Liver (tissue), 9 donors: Measurements from ENCODE around the gene ACP4. TPM values are rescaled to one million over a fixed set of nuclear protein-coding genes. Genes with fewer than 3 reads are reported as not detected.

Source experiments
- DNase-seq: peaks from one replicate; pipeline ENCODE4 v3.0.0-alpha.2; 2017; ENCODE audit warnings: low spot score
- H3K27ac ChIP-seq, 2 donors: one replicate each; pipeline ENCODE4 v1.7.0; 2013; ENCODE audit warnings: inconsistent platforms in 2 of 2, low read length in 2 of 2, control low read depth in 1 of 2, low read depth in 1 of 2, mild to moderate bottlenecking in 1 of 2
- H3K27me3 ChIP-seq, 4 donors: one replicate each; pipeline versions ENCODE4 v1.6.1 to v1.7.0; 2013; ENCODE audit warnings: low read length in 3 of 4, inconsistent platforms in 1 of 4, mild to moderate bottlenecking in 1 of 4, moderate library complexity in 1 of 4; ENCODE audit not compliant: control insufficient read depth in 4 of 4, insufficient read depth in 4 of 4
- H3K36me3 ChIP-seq, 4 donors: one replicate each; pipeline versions ENCODE4 v1.6.1 to v1.7.0; 2013; ENCODE audit warnings: low read length in 3 of 4, mild to moderate bottlenecking in 3 of 4, low read depth in 1 of 4, moderate library complexity in 1 of 4; ENCODE audit not compliant: control insufficient read depth in 4 of 4, insufficient read depth in 3 of 4
- H3K4me1 ChIP-seq, 4 donors: one replicate each; pipeline versions ENCODE4 v1.6.1 to v1.7.0; 2013; ENCODE audit warnings: low read length in 3 of 4, mild to moderate bottlenecking in 3 of 4, moderate library complexity in 1 of 4; ENCODE audit not compliant: control insufficient read depth in 4 of 4, insufficient read depth in 4 of 4
- H3K4me3 ChIP-seq, 3 donors: one replicate each; pipeline versions ENCODE4 v1.6.1 to v1.7.0; 2013; ENCODE audit warnings: low read length in 3 of 3, control low read depth in 1 of 3, low read depth in 1 of 3, mild to moderate bottlenecking in 1 of 3
- H3K9ac ChIP-seq, 2 donors: one replicate each; pipeline ENCODE4 v1.7.0; 2013; ENCODE audit warnings: low read length in 2 of 2, mild to moderate bottlenecking in 2 of 2, moderate library complexity in 2 of 2, control low read depth in 1 of 2, low read depth in 1 of 2
- H3K9me3 ChIP-seq, 4 donors: one replicate each; pipeline versions ENCODE4 v1.6.1 to v1.7.0; 2013; ENCODE audit warnings: low read length in 3 of 4; ENCODE audit not compliant: control insufficient read depth in 4 of 4
- EGR1 ChIP-seq, 2 donors: IDR thresholded peaks; 2 replicates each; pipeline ENCODE4 v1.6.1; 2016 to 2018; ENCODE audit warnings: antibody characterized with exemption in 2 of 2, low read depth in 2 of 2
- FOXA2 ChIP-seq: IDR thresholded peaks from 2 replicates; pipeline ENCODE4 v1.6.1; 2016; ENCODE audit warnings: antibody characterized with exemption
- GABPA ChIP-seq, 2 donors: IDR thresholded peaks in 1 of 2; conservative IDR thresholded peaks in 1 of 2; 2 replicates each; pipeline ENCODE4 v1.6.1; 2016; ENCODE audit warnings: antibody characterized with exemption in 2 of 2, mild to moderate bottlenecking in 1 of 2, moderate library complexity in 1 of 2
- HNF4A ChIP-seq, 2 donors: conservative IDR thresholded peaks; 2 replicates each; pipeline ENCODE4 v1.6.1; 2016; ENCODE audit warnings: antibody characterized with exemption in 2 of 2, mild to moderate bottlenecking in 2 of 2
- HNF4G ChIP-seq: IDR thresholded peaks from 2 replicates; pipeline ENCODE4 v1.6.1; 2016; ENCODE audit warnings: antibody characterized with exemption
- JUND ChIP-seq, 2 donors: IDR thresholded peaks; 2 replicates each; pipeline ENCODE4 v1.6.1; 2016; ENCODE audit warnings: antibody characterized with exemption in 2 of 2
- NR2F2 ChIP-seq: IDR thresholded peaks from 2 replicates; pipeline ENCODE4 v1.6.1; 2016; ENCODE audit warnings: antibody characterized with exemption
- RAD21 ChIP-seq, 2 donors: IDR thresholded peaks; 2 replicates each; pipeline ENCODE4 v1.6.1; 2016; ENCODE audit warnings: antibody characterized with exemption in 2 of 2, mild to moderate bottlenecking in 2 of 2
- RXRA ChIP-seq, 2 donors: IDR thresholded peaks; 2 replicates each; pipeline ENCODE4 v1.6.1; 2017 to 2018; ENCODE audit warnings: antibody characterized with exemption in 2 of 2, mild to moderate bottlenecking in 1 of 2
- SP1 ChIP-seq: IDR thresholded peaks from 2 replicates; pipeline ENCODE4 v1.6.1; 2018; ENCODE audit warnings: antibody characterized with exemption, mild to moderate bottlenecking
- TAF1 ChIP-seq: conservative IDR thresholded peaks from 2 replicates; pipeline ENCODE4 v1.6.1; 2016; ENCODE audit warnings: antibody characterized with exemption, mild to moderate bottlenecking
- YY1 ChIP-seq: IDR thresholded peaks from 2 replicates; pipeline ENCODE4 v1.6.1; 2016; ENCODE audit warnings: antibody characterized with exemption, mild to moderate bottlenecking
- WGBS: extraction: QIAGEN DNeasy Blood & Tissue Kit; methylation state at CpG from one replicate; pipeline ENCODE4 v1.1.7; 2013; 5-methylcytosine and 5-hydroxymethylcytosine counted together
- polyA plus RNA-seq, 2 donors: library from polyadenylated mRNA; stranded (reverse) in 1 of 2; unstranded in 1 of 2; fragments of 200-250 nt in 1 of 2; fragments of >200 nt in 1 of 2; fragmentation: Nextera tagmentation in 1 of 2; extraction: Ambion mirVana in 1 of 2; gene quantifications; one replicate each; pipeline versions ENCODE4 v1.2.1 to v1.2.3, GENCODE V29; 2013 to 2015
- total RNA-seq, 2 donors: library from RNA; depleted of rRNA; stranded (reverse); fragments of >200 nt; gene quantifications; one replicate each; pipeline ENCODE4 v1.2.3, GENCODE V29; 2014
- TF ChIP-seq, protein P1 (sequence below): IDR thresholded peaks from 2 replicates; pipeline ENCODE4 v1.6.1; 2016; ENCODE audit warnings: antibody characterized with exemption, mild to moderate bottlenecking
- TF ChIP-seq, protein P2 (sequence below): IDR thresholded peaks from 2 replicates; pipeline ENCODE4 v1.6.1; 2016; ENCODE audit warnings: antibody characterized with exemption
- TF ChIP-seq, protein P3 (sequence below): IDR thresholded peaks from 2 replicates; pipeline ENCODE4 v1.6.1; 2016; ENCODE audit warnings: antibody characterized with exemption
- TF ChIP-seq, protein P4 (sequence below): IDR thresholded peaks from 2 replicates; pipeline ENCODE4 v1.6.1; 2016; ENCODE audit warnings: antibody characterized with exemption
- TF ChIP-seq, protein P5 (sequence below): fragments of 150-350 bp; IDR thresholded peaks from 2 replicates; pipeline ENCODE4 v1.5.1; 2017; ENCODE audit warnings: improper control_type of control experiment, low read depth, low read length; ENCODE audit not compliant: missing input control
- donor health status: healthy.
- donor health status: healthy.
- donor health status: healthy.
- donor health status: healthy.
- donor health status: healthy.

ACP4 gene
- total and polyA plus RNA-seq, 4 donors = 0.06 to 0.19 TPM; not detected in 2

DNA sequence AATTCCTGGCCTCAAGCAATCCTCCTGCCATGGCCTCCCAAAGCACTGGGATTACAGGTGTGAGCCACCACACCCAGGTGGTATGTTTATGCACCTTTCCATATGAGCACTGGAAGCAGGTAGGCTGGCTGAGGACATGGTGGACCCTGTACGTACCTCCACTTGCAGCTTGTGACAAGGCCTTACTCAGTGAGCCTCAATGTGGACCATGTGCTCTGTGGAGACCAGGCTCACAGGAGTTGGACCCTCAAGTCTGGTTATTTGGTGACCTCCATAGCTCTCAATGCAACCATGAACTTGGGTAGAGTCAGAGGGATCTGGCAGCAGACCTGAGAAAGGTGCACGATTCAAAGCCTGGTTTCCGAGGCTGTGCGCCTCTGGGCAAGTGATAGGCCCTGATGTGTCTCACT is 5.5 kb downstream of the ACP4 start:
- no peaks in the 10 kb centered on the region for H3K4me1 ChIP-seq
- WGBS = 90% methylated on average over 4 of the region's 4 CpGs
- DNase-seq = no peak
- H3K36me3 ChIP-seq = peaks cover 6 to 33% (median 8%) of the 10 kb centered on the region in 4 donors
- H3K9ac ChIP-seq = no peak overlapping the region
- no peak overlapping the region for H3K4me3 ChIP-seq
- TF ChIP-seq YY1 (no peak), EGR1 (IDR thresholded peaks at IDR 0.05; ENCODE audit: low read depth in 2 of 2) (no peak), RAD21 (IDR thresholded peaks at IDR 0.05) (no peak), TAF1 (no peak), GABPA (IDR thresholded peaks at IDR 0.05 in 1 of 2, conservative IDR thresholded peaks at IDR 0.05 in 1 of 2) (no peak), SP1 (no peak), FOXA2 (no peak), RXRA (IDR thresholded peaks at IDR 0.05) (no peak), HNF4G (no peak), JUND (IDR thresholded peaks at IDR 0.05) (no peak), HNF4A (conservative IDR thresholded peaks at IDR 0.05) (no peak), NR2F2 (no peak)
- TF ChIP-seq, protein P1, sequence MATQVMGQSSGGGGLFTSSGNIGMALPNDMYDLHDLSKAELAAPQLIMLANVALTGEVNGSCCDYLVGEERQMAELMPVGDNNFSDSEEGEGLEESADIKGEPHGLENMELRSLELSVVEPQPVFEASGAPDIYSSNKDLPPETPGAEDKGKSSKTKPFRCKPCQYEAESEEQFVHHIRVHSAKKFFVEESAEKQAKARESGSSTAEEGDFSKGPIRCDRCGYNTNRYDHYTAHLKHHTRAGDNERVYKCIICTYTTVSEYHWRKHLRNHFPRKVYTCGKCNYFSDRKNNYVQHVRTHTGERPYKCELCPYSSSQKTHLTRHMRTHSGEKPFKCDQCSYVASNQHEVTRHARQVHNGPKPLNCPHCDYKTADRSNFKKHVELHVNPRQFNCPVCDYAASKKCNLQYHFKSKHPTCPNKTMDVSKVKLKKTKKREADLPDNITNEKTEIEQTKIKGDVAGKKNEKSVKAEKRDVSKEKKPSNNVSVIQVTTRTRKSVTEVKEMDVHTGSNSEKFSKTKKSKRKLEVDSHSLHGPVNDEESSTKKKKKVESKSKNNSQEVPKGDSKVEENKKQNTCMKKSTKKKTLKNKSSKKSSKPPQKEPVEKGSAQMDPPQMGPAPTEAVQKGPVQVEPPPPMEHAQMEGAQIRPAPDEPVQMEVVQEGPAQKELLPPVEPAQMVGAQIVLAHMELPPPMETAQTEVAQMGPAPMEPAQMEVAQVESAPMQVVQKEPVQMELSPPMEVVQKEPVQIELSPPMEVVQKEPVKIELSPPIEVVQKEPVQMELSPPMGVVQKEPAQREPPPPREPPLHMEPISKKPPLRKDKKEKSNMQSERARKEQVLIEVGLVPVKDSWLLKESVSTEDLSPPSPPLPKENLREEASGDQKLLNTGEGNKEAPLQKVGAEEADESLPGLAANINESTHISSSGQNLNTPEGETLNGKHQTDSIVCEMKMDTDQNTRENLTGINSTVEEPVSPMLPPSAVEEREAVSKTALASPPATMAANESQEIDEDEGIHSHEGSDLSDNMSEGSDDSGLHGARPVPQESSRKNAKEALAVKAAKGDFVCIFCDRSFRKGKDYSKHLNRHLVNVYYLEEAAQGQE = no peak
- TF ChIP-seq, protein P2, sequence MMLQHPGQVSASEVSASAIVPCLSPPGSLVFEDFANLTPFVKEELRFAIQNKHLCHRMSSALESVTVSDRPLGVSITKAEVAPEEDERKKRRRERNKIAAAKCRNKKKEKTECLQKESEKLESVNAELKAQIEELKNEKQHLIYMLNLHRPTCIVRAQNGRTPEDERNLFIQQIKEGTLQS = no peak
- TF ChIP-seq, protein P3, sequence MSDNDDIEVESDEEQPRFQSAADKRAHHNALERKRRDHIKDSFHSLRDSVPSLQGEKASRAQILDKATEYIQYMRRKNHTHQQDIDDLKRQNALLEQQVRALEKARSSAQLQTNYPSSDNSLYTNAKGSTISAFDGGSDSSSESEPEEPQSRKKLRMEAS = no peak
- TF ChIP-seq, protein P4, sequence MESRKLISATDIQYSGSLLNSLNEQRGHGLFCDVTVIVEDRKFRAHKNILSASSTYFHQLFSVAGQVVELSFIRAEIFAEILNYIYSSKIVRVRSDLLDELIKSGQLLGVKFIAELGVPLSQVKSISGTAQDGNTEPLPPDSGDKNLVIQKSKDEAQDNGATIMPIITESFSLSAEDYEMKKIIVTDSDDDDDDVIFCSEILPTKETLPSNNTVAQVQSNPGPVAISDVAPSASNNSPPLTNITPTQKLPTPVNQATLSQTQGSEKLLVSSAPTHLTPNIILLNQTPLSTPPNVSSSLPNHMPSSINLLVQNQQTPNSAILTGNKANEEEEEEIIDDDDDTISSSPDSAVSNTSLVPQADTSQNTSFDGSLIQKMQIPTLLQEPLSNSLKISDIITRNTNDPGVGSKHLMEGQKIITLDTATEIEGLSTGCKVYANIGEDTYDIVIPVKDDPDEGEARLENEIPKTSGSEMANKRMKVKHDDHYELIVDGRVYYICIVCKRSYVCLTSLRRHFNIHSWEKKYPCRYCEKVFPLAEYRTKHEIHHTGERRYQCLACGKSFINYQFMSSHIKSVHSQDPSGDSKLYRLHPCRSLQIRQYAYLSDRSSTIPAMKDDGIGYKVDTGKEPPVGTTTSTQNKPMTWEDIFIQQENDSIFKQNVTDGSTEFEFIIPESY = no peak
- TF ChIP-seq, protein P5, sequence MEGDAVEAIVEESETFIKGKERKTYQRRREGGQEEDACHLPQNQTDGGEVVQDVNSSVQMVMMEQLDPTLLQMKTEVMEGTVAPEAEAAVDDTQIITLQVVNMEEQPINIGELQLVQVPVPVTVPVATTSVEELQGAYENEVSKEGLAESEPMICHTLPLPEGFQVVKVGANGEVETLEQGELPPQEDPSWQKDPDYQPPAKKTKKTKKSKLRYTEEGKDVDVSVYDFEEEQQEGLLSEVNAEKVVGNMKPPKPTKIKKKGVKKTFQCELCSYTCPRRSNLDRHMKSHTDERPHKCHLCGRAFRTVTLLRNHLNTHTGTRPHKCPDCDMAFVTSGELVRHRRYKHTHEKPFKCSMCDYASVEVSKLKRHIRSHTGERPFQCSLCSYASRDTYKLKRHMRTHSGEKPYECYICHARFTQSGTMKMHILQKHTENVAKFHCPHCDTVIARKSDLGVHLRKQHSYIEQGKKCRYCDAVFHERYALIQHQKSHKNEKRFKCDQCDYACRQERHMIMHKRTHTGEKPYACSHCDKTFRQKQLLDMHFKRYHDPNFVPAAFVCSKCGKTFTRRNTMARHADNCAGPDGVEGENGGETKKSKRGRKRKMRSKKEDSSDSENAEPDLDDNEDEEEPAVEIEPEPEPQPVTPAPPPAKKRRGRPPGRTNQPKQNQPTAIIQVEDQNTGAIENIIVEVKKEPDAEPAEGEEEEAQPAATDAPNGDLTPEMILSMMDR = no peak
- no peak overlapping the region for H3K27ac ChIP-seq
- no peaks in the 10 kb centered on the region for H3K9me3 ChIP-seq
- H3K27me3 ChIP-seq = no peaks in the 10 kb centered on the region
